Omental fat pad (tissue), 4 donors: ENCODE data around the gene DSCAML1. TPM values are rescaled to one million over a fixed set of nuclear protein-coding genes. Genes with fewer than 3 reads are reported as not detected.

Experiments used
- ATAC-seq: fragments of 150-250 bp; one replicate; pipeline ENCODE4 v1.9.1; 2016; ENCODE audit warnings: mild to moderate bottlenecking, moderate library complexity; ENCODE audit not compliant: low FRiP score
- DNase-seq: peaks from one replicate; pipeline ENCODE4 v3.0.0-alpha.2; 2019; ENCODE audit warnings: low spot score
- CTCF ChIP-seq, 3 donors: fragments of 450-650 bp; IDR thresholded peaks; one replicate each; pipeline ENCODE4 v1.5.1; 2016 to 2017; ENCODE audit warnings: antibody characterized with exemption in 3 of 3, mild to moderate bottlenecking in 3 of 3, moderate library complexity in 2 of 3
- total RNA-seq, 4 donors: library from RNA; depleted of rRNA; stranded (reverse); fragments of >200 nt; gene quantifications; one replicate each; pipeline ENCODE4 v1.1.0, GENCODE V29; 2016

DSCAML1 gene
- total RNA-seq, 4 donors from 2014 or later = 0.95 to 10.9 (median 3.9) TPM

- no peak for TF ChIP-seq CTCF (IDR thresholded peaks at IDR 0.05)
- no peak for DNase-seq
- peak; percentile 40 for ATAC-seq
These were observed 112.9 kb downstream of the DSCAML1 start for GRCh38 chr11:117684111-117684510.

DNA sequence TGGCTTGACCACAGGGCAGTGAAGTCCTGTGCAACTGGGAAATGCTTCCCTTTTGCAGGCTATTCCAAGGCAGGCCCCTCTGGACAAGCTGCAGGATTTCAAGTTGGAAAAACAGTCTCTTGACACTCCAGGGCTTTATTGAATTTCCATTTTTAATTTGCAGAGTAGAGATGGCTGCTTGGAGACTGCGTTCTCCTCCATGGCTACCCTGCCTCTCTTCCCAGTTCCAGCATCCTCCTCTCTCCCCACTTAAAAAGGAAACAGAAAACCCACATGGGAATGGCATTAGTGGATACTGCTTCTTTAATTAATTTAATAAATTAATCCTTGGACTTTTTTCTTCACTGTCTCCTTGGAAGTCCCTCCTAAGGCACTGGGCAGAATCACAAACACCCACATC lies 115.6 kb downstream of the DSCAML1 start:
- DNase-seq (no peak), ATAC-seq (no peak)
- no peak for TF ChIP-seq CTCF (IDR thresholded peaks at IDR 0.05)

- DNase-seq = no peak
- no peak for TF ChIP-seq CTCF (IDR thresholded peaks at IDR 0.05)
- ATAC-seq = no peak
These were observed 117.6 kb downstream of the DSCAML1 start for GRCh38 chr11:117679461-117679860.

DNA sequence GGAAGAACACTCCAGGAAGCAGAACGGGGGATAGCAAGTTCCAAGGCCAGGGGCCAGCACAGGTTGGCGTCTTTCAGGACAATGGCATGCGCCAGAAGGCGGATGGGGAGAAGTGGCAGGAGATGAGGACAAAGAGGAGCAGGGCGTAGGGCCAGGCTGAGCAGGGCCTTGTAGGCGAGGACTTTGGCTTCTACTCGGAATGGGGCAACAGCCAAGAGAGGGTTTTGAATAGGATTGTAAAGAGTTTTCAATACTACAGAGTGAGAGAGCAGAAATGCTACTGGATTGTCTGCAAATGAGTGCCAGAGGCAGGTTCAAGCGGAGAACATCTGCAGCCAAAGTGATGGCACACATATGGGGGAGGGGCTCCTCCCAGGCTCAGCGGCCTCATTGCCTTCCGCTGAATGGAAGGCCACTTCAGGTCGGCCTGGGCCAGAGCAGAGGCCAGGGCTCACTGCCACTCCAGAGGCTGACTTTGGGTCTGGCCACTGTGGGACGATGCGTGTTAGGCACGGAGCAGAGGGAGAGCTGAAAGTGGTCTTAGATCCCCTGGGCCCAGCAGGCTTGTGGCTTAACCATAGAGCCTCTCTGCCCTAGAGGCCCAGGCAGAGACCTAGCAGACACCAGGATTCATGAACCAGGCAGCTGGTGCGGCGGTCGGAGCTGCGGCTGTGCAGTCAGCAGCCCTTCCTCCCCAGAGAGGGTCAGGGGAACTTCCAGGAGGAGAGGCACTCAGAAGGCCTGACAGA lies 118.2 kb downstream of the DSCAML1 start:
- ATAC-seq (no peak), DNase-seq (no peak)
- no peak for TF ChIP-seq CTCF (IDR thresholded peaks at IDR 0.05)

- no peak for TF ChIP-seq CTCF (IDR thresholded peaks at IDR 0.05)
- DNase-seq (no peak), ATAC-seq (no peak)
These were observed 119.2 kb downstream of the DSCAML1 start for GRCh38 chr11:117677729-117678310.

DNA sequence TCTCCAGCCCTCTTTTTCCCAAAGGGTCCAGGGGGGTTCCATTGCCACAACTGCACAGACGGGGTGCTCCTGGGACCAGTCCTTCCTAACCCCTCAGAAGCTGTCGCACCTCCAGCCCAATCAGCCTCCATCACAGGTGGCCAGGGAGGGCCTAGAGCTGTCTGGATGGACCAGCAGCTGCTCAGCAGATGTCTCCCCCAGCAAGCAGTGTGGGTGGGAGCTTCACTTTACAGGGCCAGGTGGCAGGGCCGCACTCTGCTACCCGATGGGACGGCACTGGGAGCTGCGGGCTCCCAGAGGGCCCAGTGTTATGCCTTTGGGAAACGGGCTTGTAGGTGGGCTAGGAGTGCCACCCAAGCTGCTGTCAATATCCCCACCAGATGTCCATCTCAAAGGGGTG lies 120.5 kb downstream of the DSCAML1 start:
- no peak for TF ChIP-seq CTCF (IDR thresholded peaks at IDR 0.05)
- no peak for DNase-seq
- ATAC-seq = no peak

GRCh38 chr11:117673602-117674001 lies 123.4 kb downstream of the DSCAML1 start:
- ATAC-seq (no peak), DNase-seq (no peak)
- TF ChIP-seq CTCF (IDR thresholded peaks at IDR 0.05) = no peak
